Activated CD4-positive, alpha-beta T cell treated with anti-CD3 and anti-CD28 coated beads, Interleukin-2, amount 50 U/mL, for 1 hour (primary cell): ENCODE measurements around the gene LGALS7.
"Not testable (repeated sequence)": the region's sequence is repeated elsewhere in the genome, so short reads cannot be mapped to it uniquely, and the experiment has no call there.

ENCODE experiments used
- DNase-seq: peaks from one replicate; pipeline ENCODE4 v3.0.0-alpha.2; 2020

The LGALS7 gene

GRCh38 chr19:38797781-38798180 lies 24.5 kb upstream of the LGALS7 start:
- not testable (repeated sequence) for DNase-seq

- no peak for DNase-seq
Observed at GRCh38 chr19:38796154-38796553, 22.8 kb upstream of the LGALS7 start.

DNA sequence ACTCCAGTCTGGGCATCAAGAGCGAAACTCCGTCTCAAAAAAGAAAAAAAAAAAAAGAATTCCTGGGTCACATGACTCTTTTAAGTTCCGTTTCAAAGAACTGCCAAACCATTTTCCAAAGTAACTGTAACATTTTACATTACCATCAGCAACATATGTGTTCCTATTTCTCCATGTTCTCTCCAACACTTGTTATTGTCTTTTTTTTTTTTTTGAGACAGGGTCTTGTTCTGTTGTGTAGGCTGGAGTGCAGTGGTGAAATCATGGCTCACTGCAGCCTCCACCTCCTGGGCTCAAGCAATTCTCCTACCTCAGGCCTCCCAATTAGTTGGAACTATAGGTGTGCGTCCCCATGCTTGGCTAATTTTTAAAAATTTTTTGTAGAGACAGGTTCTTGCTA lies 22.2 kb upstream of the LGALS7 start:
- no peak for DNase-seq

DNA sequence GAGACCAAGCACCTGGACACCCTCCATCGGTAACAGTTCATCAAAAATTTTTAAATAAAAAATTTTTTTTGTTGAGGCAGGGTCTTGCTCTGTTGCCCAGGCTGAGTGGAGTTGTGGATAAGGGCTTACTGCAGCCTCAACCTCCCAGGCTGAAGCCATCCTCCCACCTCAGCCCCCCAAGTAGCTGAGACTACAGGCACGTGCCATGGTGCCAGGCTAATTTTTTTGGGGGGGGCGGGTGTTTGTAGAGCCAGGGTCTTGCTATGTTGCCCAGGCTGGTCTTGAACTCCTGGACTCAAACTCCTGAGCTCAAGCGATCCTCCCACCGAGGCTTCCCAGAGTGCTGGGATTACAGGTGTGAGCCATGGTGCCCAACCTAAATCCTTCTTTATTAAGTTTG lies 20.4 kb upstream of the LGALS7 start:
- DNase-seq: no peak

DNA sequence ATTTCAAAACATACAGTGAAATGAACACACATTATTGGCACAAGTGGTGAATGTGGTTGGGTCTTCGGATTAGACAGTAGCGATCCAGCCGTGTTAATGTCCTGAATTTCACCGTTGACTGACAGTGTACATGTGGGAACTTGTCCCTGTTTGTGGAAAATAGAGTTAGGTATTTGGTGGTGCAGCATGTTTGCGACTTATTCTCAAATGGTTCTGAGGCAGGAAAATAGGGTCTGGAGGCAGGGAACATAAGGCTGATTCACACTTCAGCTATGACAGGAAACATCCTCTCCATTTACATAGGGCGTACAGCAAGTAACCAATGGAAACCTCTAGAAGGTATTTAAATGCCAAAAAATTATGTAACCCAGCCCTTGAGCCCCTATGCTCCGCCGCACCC lies 19.9 kb upstream of the LGALS7 start:
- DNase-seq: no peak

- peak; percentile 23 for DNase-seq
Observed at GRCh38 chr19:38792250-38793111, 19.2 kb upstream of the LGALS7 start.

GRCh38 chr19:38791451-38792064 lies 18.2 kb upstream of the LGALS7 start:
- DNase-seq: not testable (repeated sequence)

- not testable (repeated sequence) for DNase-seq
Observed at GRCh38 chr19:38790507-38791403, 17.4 kb upstream of the LGALS7 start.

DNA sequence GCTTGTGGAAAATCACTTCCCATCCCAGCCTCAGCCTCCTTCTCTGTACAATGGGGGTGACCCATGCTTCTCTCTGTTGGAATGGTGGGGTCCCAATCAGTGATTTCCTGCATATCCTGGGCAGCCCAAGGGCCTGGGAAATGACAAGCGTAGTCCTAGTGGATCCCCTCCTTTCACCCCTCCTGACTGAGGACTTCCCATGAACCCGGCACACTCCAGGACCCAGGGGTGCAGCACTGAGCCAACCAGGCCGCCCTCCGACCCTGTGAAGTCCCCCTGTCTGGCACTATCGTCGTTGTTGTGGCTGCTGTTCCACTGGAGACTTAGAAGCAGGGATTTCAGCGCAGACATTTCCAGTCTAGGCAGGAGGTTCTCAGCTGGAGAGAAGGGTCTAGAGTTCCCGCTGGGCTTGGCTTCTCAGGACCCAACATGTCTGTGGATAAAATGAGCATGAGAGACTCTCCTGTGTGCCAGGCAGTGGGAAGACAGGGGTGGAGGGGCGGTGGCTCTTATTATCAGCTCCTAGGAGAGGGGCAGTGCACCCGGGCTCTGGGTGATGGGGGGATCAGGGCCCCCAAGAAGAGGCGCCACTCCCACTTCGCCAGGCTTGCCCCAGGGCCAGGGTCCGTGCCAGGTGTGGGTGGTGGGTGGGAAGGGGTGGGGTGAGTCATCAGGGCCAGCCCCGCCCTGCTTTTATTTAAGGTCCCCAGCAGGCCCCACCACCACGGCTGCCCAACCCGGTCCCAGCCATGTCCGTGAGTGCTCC lies 15.3 kb upstream of the LGALS7 start, which contains the start of gene LGALS7B:
Gene LGALS7B, plus strand, starts transcription at position 723 of the 766 bp plus-strand sequence. Its CDS starts 27 bp downstream, at position 750.
- DNase-seq: no peak

DNA sequence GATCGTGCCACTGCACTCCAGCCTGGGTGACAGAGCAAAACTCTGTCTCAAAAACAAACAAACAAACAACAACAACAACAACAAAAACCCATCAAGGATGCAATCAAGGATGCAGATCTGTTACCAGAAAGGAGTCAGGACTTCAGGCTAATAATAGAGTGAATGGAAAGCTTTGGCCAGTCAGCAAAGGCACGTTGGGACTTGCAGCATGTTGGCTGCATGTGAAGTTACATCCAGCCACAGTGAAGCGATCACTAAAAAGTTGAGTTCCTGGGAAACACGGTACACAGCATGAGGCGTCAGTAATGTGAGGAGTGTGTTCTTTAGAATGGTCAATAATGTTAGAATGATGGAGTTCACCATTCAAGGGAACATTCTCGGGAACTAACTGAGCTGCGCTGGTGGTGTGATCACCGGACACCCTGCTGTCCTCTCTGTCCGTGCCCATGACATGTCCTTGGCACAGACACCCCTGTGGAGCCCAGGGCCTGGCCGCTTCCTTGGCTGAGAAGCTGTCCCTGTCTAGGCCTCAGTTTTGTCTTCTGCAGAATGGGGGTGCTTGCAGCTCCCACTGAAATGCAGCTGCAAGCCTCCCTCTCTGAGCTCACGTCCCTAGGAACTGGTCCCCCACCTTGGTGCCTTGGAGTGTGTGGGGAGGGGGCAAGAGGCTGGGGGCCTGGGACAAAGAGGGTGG lies 13.4 kb upstream of the LGALS7 start:
- DNase-seq: no peak

- DNase-seq: not testable (repeated sequence)
Observed at GRCh38 chr19:38786061-38786460, 12.7 kb upstream of the LGALS7 start.

- no peak for DNase-seq
Observed at GRCh38 chr19:38785187-38785699, 11.9 kb upstream of the LGALS7 start.

GRCh38 chr19:38784224-38784623 lies 10.9 kb upstream of the LGALS7 start:
- no peak for DNase-seq

DNA sequence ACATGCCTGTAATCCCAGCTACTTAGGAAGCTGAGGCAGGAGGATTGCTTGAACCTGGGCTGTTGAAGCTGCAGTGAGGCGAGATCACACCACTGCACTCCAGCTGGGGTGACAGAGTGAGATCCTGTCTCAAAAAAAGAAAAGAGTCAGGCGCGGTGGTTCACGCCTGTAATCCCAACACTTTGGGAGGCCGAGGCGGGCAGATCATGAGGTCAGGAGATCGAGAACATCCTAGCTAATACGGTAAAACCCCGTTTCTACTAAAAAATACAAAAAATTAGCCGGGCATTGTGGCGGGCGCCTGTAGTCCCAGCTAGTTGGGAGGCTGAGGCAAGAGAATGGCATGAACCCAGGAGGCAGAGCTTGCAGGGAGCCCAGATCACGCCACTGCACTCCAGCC lies 8.9 kb upstream of the LGALS7 start:
- DNase-seq: not testable (repeated sequence)

- DNase-seq: no peak
Observed at GRCh38 chr19:38781058-38781457, 7.7 kb upstream of the LGALS7 start.

DNA sequence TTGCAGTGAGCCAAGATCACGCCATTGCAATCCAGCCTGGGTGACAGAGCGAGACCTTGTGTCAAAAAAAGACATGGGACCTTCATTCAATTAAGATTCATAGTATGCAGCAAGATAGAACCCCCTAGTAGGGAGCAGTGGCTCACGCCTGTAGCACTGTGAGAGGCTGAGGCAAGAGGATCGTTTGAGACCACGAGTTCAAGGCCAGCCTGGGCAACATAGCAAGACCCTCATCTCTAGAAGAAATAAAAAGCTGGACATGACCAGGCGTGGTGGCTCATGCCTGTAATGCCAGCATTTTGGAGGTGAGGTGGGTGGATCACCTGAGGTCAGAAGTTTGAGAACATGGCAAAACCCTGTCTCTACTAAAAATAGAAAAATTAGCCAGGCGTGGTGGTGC lies 7.1 kb upstream of the LGALS7 start:
- DNase-seq: no peak

GRCh38 chr19:38778733-38779132 lies 5.4 kb upstream of the LGALS7 start:
- no peak for DNase-seq

DNA sequence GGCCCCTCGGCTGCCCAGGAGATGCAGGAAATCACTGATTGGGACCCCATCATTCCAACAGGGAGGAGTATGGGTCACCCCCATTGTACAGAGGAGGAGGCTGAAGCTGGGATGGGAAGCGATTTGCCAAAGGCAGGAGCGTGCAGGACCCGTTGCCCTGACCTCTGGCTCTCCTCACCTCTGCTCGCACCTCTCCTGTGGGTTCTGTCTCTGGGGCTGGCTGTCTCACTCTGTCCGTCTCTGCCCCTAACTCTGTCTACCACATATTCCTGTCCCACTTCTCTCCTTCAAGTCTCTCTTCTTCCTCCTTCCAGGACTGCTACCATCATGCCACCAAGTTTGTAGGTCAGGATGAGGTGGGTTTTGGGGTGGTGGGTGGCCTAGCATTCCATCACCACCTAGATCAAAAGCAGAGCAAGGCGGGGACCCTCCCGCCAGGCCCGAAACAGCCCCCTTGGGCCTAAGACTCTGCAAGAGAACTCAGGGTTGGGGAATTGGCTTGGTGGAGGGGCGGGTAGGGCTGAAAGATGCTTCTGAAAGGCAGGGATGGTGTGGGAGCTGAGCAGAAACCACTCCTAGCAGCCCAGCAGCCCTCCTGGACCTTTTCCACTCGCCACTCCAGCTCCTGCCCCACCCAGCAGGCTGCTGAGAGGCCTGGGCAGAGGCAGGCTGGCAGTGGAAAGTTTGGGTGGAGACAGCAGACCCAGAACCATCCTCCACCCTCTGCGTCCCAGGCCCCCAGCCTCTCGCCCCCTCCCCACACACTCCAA lies 1.0 kb upstream of the LGALS7 start:
- DNase-seq: no peak

GRCh38 chr19:38771569-38771968 lies 1.7 kb downstream of the LGALS7 start:
- not testable (repeated sequence) for DNase-seq

GRCh38 chr19:38770949-38771275 lies 2.4 kb downstream of the LGALS7 start:
- DNase-seq: not testable (repeated sequence)
